ENCODE results near the gene IFIT3.
"Not testable (repeated sequence)": the region's sequence is repeated elsewhere in the genome, so short reads cannot be mapped to it uniquely, and the experiment has no call there.

IFIT3 gene, protein sequence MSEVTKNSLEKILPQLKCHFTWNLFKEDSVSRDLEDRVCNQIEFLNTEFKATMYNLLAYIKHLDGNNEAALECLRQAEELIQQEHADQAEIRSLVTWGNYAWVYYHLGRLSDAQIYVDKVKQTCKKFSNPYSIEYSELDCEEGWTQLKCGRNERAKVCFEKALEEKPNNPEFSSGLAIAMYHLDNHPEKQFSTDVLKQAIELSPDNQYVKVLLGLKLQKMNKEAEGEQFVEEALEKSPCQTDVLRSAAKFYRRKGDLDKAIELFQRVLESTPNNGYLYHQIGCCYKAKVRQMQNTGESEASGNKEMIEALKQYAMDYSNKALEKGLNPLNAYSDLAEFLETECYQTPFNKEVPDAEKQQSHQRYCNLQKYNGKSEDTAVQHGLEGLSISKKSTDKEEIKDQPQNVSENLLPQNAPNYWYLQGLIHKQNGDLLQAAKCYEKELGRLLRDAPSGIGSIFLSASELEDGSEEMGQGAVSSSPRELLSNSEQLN

DNA sequence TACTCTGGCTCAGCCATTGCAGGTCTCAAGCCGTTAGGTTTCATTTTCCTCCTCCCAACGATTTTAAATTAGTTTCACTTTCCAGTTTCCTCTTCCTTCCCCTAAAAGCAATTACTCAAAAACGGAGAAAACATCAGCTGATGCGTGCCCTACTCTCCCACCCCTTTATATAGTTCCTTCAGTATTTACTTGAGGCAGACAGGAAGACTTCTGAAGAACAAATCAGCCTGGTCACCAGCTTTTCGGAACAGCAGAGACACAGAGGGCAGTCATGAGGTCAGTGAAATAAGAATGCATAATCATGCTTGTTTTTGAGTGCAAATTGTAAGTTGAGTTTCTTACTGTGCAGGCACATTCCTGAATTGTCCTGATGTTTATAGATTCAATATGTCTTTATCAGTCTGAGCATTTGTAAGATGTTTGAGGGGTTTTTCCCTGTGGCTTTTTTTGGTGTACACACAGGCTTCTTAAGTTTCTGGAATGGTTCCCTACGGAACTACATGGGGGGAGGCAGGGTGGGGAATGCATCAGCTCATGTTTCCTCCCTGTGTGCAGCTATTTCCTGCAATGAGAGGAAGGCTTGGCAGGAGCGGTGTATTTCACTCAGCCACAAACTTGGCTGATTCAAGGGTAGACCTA is at the start of gene IFIT3:
IFIT3 (plus strand) TSS at position 195 of the 639 bp plus-strand sequence; CDS start at position 272, 77 bp downstream.
- DNase-seq, result no peak

DNA sequence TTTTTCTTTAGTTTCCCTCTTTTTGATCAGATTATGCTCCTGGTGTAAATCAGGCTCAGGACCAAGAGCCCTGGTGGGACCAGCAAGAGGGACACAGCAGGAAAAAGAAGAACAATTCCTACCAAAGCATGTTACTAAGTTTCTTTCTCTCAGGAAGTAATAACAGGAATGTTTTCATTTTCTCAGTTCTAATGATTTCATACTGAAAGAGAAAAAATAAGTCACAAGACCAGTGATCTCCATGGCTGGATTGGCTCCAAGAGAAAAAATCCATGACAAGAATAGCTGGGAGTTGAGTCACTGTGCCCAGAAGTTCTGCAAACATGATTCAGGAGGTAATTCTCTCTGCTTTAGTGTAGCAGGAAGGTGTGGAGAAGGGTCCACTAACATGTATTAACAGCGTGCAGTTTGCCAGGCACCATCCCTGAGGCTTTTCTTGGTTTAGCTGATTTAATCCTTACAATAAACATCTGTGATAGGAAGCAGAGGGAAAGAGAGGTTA is 49.7 kb upstream of the IFIT3 start:
- no peak for DNase-seq

DNA sequence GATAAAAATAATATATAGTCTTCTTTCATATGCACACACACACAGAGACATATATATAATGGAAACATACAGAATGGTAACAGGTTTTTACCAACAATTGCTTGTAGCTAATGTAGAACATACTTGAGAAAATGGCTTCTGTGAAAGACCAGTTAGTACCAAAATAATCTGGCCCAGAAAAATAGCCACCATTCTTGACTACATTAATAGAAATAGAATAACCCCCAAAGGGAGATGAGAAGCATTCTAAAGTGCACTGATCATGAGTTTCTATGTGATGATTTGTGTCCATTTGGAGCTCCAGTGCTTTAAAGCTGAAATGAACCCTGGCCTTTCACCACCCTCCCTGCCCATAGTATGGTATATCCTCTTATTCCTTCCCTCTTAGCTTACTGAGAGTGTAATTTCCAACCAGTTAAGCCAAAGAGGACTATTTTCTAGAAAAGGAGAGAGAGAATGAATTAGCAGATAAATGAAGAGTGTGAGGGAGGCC is 48.9 kb upstream of the IFIT3 start:
- DNase-seq, result no peak

DNA sequence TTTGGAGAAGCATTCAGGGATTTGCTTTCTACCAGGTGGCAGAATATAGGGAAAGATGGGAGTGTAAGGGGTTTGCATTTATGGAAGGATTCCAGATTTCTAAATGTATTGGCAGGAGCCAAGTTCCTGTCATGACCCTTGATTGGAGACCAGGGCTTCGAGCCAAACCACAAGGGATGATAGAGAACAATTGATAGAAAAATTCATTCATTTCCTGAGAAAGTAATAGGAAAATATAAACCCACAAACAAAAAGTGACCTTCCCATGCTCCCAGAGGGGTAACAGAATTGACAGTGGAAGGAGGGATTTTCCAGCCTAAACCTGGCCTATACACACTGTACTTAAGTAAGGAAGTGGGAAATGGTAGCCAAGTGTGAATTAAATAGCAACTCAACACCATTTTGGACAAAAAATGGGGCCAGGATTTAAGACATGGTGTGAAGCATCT is 48.4 kb upstream of the IFIT3 start:
- DNase-seq, result no peak

DNA sequence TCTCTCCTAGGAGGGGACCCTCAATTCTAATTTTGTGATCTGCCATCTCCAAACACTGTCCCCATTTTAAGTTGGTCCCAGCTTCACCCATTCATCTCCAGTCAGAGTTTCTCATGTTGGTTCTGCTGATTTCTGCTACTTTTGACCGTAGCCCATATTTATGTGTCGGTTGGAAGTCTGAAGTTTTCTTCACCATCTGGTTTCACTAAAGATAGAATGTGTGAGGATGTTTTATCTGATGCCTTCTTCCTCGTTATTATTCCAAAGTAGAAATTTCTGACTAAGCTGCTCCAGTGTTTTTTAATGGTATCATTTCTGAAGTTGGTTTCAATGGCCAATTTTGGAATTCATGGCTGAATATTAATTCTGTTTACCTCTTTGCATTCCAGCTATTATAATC is 47.3 kb upstream of the IFIT3 start:
- no peak for DNase-seq

DNA sequence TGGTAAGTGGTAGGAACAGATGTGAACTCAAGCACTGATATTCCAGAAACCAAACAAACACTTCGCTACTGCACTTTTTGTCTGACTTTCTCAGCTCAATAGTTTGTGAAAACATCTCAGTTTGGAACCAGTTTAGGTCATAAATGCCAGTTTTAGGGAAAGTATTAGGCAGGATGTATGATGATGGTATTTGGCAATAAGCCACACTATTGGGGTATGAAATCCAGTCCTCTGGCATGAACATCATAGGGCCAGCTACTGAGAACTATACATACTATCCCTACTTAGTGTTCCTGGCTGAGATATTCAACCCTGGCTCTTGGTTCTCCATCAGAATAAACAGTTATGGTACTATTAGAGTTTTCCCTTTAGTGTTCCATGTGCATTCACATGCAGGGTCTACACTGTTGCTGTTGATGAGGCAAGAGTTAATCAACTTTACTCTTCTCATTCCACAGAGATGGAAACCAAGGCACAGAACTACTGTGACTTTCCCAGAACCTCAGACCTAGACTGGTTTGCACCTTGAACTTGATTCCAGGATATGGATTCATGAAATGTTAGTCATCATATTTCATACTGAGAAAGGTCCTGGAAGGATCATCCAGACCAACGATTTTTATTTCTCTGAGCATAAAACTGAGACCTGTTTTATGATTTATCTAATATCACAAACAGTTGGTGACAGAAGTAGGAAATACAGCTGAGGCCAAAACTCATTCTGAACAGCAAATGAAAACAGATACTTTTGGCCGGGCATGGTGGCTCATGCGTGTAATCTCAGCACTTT is 46.0 kb upstream of the IFIT3 start:
- no peak for DNase-seq

DNA sequence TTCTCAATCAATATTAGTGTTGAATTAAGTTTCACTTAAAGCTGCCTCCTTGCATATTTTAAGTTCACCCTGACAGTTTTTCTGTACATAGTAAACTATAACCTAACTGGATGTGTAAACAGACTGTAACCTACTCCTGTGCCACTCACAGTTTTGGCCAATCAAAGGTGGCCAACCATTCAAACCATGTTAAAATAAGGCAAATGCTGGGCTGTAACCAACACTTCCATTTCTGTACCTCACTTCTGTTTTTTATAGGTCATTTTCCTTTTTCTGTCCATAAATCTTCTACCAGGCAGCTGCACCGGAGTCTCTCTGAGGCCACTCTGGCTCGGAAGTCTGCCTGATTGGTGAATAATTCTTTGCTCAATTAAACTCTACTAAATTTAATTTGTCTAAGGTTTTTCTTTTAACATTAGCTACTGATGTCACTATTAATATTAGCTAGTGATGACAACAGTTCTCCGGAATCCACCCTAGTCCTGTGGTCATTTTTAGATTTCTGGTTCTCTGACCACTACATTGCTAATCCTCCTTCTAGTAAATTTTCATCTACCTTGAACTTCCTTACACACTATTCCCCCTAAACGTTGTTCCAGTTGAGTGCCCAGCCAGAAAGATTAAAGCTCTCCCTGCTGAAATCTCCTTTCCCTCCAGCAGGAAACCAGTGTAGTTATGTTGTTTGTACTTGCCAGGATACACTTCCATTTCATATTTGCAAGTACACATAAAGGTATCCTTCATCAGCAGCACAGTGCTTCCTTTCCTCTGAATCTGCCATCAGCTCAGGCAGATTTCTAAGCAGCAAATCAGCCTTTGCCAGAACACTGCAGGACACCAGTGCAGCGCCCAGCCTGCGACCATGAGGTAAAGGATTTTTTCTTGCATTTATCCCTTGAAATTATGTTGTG is 44.5 kb upstream of the IFIT3 start:
- no peak for DNase-seq

DNA sequence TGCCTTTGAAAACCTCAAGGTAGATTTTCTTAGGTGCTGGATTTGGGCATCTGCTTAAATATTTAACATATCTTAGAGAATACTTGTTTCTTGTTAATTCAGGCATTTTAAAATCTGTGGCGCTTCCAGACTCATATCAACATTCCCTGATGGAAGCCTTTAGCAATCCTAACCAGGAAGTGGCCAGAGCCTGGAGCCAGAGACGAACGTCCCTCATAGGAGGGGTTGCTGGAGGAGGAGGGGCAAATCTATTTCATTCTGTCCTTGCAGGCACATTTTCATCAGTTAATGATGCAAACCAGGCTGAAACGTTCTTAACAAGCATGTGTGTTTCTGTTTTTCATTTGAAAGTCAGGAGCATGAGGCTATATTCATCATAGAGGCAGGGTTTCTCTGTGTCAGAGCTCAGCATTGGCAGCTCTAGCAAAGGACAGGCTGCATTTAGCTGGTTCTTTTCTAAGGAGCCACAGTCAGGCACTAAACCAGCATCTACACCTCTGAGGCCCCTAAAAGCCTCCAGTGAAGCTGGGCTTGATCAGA is 43.8 kb upstream of the IFIT3 start:
- no peak for DNase-seq

DNA sequence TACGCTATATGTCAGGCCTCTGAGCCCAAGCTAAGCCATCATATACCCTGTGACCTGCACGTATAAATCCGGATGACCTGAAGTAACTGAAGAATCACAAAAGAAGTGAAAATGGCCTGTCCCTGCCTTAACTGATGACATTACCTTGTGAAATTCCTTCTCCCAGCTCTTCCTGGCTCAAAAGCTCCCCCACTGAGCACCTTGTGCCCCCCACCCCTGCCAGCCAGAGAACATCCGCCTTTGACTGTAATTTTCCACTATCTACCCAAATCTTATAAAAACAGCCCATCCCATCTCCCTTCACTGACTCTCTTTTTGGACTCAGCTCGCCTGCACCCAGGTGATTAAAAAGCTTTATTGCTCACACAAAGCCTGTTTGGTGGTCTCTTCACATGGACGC is 43.1 kb upstream of the IFIT3 start:
- not testable (repeated sequence) for DNase-seq

DNA sequence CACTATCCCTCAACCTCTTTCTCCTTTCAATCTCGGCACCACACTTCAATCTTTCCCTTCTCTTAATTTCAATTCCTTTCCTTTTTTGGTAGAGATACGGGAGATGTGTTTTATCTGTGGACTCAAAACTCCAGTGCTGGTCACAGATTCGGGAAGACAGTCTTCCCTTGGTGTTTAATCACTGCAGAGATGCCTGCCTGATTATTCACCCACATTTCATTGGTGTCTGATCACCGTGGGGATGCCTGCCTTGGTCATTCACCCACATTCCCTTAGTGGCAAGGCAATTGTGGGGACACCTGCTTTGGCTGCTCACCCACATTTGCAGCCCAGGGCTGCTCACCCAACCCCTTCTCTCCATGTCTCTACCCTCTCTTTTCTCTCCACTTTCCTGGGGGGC is 42.5 kb upstream of the IFIT3 start:
- not testable (repeated sequence) for DNase-seq

DNA sequence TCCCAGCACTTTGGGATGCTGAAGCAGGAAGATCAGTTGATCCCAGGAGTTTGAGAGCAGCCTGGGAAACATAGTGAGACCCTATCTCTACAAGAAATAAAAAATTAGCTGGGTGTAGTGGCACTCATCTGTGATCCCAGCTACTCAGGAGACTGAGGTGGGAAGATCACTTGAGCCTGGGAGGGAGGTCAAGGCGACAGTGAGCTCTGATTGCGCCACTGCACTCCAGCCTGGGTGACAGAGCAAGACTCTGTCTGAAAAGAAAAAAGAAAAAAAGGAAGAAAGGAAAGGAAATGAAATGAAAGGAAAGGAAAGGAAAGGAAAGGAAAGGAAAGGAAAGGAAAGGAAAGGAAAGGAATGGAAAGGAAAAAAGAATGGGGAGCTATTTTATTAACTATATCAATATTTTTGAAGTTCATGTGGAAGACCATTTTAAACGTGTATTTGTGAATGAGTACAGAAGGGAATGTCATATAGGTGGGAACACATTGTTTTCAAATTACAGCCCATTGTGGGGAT is 33.0 kb upstream of the IFIT3 start:
- DNase-seq, result no peak

DNA sequence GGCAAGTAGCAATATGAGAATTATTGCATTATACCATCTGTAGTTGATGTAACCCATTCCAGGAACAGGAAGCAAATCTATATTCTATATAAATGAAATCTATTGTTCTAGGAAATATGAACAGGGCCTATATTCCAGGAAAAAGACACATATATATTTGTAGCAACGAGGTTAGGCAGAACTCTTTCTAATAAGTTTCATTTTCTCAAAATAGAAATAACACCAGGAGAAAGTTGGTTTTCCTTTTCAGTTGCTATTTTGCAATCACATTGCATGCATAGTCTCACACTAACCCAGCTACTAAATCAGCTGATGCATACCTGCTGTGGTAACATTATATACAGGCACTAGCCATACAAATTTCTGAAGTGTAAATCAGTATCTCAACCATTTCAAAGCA is 32.2 kb upstream of the IFIT3 start:
- DNase-seq, result no peak

DNA sequence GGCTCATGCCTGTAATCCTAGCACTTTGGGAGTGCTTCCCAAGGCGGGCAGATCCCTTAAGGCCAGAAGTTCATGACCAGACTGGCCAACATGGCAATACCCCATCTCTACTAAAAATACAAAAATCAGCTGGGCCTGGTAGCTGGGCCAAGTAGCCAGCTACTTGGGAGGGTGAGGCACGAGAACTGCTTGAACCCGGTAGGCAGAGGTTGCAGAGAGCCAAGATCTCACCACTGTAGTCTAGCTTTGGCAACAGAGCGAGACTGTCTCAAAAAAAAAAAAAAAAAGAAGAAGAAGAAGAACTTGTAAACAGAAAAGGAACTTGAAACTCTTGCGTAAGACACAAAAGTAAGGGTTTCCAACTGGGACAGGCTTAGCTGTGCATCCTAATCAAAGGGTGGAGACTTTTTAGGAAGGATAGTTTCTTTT is 31.6 kb upstream of the IFIT3 start:
- no peak for DNase-seq

DNA sequence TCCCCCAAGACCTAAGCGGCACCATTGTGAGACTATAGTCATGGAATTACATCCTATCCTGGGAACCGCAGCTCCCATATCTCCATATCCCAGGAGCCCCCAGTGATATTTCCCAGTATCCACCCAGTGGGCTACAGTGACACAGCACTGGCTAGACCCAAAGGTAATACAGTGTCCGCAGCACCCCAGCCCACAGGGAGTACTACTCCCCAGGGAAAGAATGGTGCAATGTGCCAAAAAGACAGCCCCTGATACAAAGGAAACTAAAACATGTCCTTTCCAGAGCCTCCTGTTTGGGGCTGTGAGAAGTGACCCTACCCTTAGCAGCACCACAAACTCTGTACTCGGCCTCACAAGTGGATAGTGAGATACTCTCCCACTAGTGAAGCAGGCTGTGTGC is 30.4 kb upstream of the IFIT3 start:
- DNase-seq, result no peak

DNA sequence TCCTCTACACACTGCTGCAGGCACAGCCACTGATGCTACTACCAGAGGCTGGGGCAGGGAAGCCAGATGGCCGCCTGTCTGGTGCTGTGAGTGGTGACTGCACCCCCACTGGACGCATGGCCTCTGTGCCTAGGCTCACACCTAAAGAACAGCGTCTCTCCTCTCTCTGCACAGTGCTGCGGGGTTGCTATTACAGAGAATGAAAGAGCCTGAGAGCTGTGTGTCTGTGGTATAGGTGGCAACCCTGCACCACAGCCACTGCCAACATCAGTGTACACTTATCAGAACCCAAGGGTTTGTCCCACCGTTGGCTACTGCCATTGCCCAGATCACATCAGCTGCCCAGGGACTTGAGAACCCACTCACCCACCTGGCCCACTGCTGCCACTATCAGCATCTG is 30.0 kb upstream of the IFIT3 start:
- DNase-seq, result no peak

DNA sequence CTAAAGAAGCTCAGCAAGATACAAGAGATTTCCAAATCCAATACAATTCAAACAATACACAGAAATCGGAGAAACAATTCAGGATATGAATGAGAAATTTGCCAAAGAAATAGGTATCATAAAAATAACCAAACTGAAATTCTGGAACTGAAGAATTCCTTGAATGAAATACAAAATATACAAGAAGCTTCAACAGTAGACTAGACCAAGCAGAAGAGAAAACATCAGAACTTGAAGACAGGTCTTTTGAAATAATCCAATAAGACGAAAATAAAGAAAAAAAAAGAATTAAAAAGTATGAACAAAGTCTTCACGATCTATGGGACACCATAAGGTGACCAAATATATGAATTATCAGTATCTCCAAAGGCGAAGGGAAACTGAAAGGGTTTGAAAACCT is 28.8 kb upstream of the IFIT3 start:
- no peak for DNase-seq

DNA sequence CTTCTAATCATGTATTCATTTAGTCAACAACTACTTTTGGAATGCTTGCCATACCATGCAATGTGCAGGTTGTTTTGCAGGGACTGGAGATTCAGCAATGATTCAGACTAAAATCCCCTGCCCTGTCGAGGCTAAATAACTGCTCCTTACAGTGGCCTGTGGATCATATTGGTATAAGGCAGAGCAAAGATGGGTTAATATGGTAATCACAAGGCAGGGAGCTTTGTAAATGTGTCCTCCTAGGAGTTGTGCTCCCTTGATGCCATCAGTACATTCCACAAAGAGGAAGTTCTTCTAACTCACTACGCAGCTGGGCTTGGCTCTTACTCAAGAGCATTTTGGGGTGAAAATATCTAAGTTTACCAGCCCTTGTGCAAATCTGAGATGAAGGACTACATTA is 26.6 kb upstream of the IFIT3 start:
- DNase-seq, result no peak

DNA sequence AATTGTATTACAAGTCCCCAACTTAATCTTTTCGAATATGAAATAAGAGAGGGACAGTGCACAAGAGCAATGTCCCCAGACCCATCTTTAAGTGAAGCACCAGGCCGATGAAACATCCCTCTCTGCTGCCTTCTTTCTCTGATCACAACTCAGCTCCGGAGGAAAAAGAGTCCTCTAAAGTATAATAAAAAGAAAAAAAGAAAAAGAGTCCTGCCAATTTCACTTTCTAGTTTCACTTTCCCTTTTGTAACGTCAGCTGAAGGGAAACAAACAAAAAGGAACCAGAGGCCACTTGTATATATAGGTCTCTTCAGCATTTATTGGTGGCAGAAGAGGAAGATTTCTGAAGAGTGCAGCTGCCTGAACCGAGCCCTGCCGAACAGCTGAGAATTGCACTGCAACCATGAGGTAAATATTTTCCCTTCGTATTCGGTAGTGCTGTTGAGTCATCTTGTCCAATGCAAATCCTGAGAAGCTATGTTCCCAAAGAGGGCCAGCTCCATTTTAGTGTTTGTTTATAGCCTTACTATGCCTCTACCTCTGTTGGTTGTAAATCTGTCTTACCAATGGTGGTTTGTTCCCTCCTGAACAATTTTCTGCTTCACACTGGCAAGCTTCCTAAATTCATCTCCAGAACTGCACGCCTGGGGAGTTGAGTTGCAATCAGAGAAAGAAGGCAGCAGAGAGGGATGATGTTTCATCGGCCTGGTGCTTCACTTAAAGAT is 25.9 kb upstream of the IFIT3 start, which contains the start of gene IFIT2:
IFIT2 (plus strand) TSS at position 326 of the 725 bp plus-strand sequence; CDS start at position 404, 78 bp downstream.
- DNase-seq, result no peak

DNA sequence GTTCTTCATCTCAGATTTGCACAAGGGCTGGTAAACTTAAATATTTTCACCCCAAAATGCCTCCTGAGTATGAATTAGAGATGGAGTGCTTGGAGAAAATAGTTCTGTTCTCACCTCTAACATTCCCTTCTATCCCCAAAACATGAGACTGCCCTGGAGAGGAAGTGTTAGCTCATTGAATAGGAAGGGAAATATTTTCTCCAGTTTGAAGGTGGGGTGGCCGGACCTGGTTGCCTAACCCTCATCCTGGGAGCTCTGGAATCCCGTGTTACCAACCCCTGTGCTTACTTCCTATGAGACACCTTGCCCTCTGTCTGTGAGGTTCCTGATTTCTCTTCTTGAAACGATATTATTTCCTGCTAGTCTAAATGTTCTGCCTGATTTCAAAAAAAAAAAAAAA is 25.2 kb upstream of the IFIT3 start:
- no peak for DNase-seq

DNA sequence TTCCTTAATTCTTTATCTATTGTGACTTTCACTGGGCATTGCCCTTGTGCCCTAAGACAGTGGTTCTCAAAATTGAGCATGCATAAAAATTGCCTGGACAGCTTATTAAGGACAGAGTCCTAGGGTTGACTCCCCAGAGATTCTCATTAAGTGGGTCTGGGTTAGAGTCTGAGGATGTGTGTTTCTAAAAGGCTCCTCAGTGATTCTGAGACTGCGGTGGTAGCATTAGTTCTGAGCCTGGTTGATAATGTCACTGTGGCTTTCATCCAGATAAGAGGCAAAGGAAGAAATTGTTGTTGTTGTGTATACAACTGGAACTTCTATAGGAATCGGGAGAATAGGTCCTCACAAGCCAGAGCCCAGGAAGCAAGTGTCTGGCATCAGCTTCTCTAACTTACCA is 24.6 kb upstream of the IFIT3 start:
- DNase-seq, result no peak

DNA sequence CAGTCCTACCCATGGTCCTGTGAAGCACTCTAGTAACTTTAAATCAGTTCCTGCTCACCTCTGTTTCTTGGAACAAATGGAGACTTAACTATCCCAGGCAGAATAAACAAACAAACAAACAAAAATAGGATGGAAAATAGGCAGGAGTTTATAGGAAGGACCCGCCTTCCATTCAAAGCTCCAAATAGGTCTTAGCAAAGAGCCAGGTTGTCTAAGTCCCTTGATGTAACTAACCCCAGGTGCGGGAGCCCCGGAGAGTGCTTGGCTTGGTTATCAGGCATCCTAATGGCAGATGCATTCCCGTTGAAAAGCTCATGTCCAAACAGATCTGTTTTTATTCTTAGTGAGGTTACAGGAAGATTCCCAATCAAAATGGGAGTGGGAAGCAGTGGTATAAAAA is 23.8 kb upstream of the IFIT3 start:
- no peak for DNase-seq

Data from activated CD4-positive, CD25-positive, alpha-beta regulatory T cell treated with anti-CD3 and anti-CD28 coated beads, Interleukin-2, amount 50 U/mL, for 72 hours (primary cell).